Measurements from ENCODE around the gene OR2F1.

Gene OR2F1, protein sequence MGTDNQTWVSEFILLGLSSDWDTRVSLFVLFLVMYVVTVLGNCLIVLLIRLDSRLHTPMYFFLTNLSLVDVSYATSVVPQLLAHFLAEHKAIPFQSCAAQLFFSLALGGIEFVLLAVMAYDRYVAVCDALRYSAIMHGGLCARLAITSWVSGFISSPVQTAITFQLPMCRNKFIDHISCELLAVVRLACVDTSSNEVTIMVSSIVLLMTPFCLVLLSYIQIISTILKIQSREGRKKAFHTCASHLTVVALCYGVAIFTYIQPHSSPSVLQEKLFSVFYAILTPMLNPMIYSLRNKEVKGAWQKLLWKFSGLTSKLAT

DNA sequence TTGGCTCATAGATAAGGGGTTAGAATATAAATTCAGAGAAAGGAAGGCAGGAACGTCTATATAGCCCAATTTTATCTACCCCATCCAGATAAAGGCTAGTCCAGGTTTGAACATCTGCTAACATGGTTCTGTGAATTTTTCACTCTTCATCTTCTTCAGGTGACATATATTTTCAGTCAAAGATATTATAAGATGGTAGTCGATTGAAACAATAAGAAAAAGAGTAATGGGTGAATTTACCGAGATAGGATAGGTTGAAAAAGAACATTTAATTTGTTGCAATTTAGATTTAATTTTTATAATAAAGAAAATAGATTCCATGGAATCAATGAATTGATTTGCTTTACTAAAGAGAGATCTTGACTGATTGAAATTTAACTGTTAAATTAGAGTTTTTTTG, at the start of gene OR2F1:
Gene OR2F1 (plus strand): TSS at position 301 of the 400 bp plus-strand sequence. CDS start 5,127 bp downstream, outside the sequence.
- no peak for DNase-seq

DNA sequence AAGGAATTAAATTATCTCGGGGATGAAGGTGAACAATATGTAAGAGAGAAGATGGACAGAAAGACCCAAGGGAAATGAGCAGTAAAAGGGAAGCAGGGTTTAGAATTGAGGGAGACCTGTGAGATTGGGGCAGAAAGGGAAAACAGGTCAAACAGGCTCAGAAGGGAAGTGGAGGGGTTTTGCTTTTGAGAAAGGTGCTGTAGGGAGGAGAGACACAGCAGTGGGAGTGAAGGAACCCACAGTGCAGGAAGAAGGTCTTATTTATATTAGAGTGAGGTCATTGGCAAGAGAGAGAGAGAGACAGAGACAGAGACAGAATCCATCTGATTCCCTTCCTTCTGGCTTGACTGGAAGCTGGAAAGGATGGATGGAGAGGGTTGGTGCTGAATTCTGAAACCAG, 49.1 kb upstream of the OR2F1 start:
- no peak for DNase-seq

DNA sequence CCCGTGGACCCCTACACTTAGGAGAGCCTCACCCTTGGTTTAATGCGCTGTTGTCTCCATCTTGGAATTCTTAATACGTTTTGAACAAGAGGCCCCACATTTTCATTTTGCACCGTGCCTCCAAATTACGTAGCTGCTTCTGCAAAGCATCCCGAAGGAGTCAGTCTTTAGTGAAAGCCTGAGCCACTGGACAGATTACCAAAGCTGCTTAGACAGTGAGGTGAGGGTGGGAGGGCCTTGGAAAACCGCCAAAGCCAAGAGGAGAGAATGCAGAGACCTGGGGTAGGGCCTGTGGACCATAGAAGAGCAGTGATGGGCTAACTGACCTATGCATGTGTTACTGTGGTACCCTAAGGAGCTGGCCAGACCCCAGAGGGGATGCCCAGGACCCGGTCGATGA, 48.5 kb upstream of the OR2F1 start:
- no peak for DNase-seq

DNA sequence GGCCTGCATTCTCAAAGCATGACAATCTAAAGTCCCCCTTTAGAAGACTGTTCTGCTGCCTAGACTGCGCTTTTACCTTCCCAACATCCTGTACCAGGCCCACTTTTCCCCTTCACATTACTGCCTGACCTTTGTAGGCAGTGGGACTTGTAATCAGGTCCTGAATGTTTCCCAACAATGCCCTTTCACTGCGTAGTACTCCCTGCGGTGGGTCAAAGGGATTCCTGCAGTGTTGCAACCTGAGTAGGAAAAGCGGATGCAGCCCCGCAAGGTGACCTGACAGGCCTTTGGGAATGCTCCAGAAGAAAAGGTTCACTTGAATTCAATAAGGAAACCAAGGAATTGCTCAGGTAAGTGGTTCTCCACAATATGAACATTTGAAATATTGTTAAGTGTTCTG, 47.7 kb upstream of the OR2F1 start:
- DNase-seq = no peak

DNA sequence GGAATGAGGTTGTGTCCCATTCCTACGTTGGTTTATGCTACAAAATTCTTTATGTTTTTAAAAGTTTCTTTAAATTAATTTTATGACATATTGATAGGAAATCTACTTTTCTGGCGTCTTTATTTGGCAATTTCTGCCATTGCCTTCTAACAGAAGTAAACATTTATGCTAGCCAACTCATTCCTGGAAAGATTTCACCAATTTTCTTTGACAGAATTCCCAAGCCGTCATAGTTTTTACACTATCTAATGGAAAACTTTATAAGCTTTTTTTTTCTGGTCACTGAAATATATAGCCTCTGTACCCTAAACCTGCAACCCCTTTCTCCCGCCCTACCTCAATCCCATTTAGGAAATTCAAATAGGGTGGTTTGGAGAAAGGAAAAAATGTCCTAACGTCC, 46.5 kb upstream of the OR2F1 start:
- no peak for DNase-seq

DNA sequence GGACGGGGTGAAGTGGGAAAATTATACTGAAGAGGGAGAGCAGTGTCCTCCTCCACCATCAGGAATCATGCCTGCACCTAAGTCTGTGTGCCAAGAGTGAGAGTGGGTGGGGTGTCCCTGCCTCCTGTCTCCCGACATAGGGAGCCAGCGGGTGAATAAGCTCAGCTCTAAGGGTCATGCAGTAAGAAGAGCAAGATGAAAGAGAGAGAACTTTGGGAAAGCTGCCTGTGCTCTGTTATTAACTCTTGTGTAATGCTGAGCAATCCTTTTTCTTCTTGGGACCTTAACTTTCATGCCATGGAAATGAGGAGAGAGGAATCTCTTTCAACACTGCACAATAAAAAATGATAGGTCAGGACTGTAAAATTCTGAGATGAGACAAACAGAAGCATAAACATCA, 44.8 kb upstream of the OR2F1 start:
- no peak for DNase-seq

DNA sequence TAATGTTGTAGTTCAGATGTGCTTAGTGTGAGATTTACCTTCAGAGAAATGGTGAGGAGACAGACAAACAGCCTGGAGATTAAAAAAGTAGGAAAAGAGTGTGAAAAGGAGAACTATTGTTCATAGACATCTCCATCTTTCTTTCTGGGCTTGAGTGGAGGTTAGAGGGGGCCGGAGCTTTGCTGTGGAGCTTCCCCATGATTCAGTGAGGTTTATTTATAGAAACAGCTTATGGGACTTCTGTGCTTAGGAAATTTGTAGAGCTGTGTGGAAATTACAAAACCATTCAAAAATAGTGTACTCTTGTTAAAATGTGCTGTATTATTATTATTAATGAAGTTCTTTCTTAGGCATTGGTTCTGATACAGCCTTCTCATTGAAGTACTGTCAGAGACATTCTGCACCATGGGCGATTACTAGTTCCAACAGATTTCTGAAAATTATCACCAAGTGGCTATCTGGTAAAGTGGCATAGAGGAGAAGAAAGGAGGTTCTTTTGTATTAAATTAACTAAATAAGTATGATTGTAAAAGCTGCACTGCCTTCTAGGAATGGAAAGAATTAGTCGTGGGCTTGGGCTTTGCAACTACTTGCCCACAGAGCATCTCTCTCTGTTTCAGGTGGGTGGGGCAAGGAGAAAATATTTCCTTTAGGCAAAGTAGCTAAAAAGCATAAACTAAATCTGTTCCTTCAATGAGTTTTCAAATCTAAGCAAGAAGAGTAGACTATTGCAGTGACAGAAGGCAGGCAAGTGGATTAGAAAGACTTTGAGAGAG, 44.0 kb upstream of the OR2F1 start:
- no peak for DNase-seq

DNA sequence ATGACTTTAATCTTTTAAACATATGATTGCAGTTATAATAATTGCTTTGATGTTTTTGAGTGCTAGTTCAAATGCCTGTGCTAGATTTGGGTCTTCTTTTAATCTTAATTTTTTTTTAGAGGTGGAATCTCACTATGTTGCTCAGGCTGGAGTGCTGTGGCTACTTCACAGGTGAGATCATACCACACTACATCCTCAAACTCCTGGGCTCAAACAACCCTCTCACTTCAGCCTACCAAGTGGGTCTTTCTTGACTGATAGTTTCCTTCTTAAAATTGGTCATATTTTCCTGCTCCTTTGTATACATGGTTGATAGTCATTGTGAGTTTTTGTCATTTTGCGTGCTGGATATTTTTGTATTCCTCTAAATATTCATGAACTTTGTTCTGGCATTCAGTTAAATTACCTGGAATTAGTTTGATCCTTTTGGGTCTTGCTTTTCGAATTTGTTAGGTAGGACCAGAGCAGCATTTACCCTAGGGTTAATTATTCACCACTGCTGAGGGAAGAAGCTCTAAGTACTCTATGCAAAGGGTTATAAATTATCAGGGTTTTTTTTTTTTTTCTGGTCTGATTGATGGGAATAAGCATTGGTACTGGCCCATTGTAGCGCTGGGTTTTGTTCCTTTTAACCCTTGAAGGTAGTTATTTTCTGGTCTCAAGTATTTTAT, 40.6 kb upstream of the OR2F1 start:
- DNase-seq = no peak

DNA sequence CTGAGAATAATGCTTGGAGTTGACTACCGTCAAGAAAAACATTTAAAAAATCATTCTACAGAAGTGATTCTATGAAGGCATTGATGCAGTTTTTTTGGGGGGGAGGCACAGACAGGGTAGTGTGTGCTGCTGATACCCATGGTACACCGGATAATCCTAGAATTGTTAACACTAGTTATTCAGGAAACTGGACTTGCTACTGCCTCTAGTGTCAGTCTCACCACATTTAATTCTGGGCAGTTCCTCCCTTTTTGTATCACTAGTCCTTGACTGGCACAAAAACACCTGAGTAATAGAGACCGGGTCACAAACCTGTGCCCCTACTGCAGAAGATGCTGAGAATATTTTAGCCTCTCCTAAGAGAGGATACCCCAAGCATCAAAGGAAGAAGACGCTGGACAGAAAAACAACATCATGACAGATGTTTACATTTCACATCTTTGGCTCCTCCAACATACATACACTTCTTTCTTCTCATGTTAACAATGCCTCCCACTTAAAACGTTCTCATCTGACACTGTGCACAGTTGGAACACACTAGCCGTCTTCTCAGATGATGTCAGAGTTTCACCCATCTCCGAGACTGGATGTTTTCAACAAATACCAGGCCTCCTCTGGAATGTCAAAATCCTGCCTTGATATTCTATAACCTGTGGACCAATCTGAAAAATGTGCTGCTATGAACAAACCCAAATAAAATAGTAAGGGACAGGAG, 39.5 kb upstream of the OR2F1 start:
- DNase-seq = no peak

DNA sequence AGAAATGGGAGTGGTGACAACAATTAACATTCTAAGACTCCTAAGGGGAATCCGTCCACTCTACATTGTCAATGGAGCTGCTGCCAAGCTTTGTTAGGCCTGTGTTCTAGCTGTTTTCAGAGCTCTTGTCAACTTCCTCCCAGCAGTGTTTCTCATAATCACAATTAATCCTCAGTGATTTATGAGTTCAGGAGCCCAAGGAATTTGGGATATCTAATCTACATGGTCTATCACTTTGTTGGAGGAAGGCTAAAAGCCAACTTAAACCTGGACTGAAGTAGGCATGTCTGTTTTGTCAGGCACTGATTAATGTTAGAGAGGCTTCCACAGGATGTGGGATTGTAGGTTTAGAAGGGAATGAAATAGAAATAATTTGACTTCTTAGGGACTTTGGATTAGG, 29.8 kb upstream of the OR2F1 start:
- DNase-seq = no peak

DNA sequence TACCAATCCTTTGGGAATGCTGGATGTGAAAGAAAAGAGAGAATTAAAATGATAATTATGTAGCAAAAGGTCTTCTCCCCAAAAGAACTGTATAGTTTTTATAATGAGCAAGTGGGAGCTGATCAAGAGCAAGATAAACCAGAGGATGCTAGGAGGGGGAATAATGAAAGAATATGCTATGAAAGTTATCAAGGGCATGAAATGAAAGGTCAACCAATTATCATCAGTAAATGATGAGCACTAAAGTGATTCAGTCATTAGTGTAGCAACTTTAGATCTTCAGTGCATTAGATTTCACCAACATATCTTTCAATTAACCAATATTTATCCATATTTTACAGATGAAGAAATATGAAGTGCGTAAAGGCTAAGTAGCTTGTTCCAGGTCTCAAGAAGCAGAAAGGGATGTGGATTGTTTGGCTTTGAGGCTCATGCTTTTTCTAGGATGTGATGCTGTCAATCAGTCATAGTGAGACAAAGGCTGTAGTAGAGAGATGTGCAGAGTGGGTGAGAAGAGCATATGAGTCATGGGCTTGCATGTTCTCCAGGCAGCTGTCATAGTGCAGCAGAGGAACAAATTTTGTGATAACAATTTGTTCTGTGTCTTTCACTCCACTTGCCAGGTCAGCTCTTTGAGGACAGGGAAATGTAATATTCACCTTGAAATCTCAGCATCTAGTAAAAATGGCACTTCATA, 25.3 kb upstream of the OR2F1 start:
- no peak for DNase-seq

DNA sequence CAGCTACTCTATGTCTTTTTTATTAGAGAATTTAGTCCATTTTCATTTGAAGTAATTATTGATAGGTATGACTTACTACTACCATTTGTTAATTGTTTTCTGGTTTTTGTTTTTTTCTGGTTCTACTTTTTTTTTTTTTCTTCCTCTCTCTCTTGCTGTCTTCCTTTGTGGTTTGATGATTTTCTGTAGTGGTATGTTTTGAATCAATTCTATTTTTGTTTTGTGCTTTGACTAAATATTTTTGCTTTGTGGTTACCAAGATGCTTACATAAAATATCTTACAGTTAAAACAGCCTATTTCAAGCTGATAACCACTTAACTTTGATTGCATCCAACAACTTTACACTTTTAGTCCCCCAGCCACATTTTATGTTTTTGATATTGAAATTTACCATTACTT, 22.9 kb upstream of the OR2F1 start:
- no peak for DNase-seq

DNA sequence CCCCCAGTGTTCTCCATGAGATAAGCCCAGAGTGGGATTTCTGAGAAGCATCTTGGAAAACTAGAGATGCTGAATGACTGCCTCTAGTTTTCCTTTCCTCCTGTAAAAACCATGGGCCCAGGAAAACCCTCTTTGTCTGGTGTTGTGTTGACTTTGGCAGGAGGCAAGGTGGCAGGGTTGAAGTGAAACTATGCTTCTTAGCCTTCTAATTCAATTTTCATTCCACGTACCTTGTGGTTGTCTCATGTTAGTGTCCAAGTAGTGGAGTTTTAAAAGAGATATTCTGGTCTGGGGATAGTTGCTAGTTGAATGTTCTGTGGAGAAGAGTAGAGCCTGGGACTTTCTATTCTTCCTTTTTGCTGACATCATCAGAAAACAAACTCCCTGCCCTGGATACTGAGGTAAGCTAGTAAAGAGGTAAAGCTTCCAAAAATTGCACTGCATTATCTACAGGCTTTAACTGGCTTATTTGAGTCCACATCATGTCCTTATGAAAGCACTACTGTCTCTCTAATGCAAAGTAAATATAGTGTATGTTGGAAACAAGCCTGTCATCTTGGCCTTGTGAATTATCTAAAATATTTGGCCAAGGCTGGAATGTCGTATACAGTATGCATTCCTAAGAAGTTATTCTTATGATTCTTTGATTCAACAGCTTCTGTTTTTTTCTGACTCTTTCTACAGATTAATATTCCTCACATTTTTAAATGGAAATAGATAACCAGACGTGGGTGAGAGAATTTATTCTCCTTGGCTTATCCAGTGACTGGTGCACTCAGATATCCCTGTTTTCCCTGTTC, 19.9 kb upstream of the OR2F1 start, which contains the start of gene OR2F2:
Gene OR2F2 (plus strand): TSS at position 708 of the 800 bp plus-strand sequence. CDS start 0 bp downstream, at position 708.
- no peak for DNase-seq

DNA sequence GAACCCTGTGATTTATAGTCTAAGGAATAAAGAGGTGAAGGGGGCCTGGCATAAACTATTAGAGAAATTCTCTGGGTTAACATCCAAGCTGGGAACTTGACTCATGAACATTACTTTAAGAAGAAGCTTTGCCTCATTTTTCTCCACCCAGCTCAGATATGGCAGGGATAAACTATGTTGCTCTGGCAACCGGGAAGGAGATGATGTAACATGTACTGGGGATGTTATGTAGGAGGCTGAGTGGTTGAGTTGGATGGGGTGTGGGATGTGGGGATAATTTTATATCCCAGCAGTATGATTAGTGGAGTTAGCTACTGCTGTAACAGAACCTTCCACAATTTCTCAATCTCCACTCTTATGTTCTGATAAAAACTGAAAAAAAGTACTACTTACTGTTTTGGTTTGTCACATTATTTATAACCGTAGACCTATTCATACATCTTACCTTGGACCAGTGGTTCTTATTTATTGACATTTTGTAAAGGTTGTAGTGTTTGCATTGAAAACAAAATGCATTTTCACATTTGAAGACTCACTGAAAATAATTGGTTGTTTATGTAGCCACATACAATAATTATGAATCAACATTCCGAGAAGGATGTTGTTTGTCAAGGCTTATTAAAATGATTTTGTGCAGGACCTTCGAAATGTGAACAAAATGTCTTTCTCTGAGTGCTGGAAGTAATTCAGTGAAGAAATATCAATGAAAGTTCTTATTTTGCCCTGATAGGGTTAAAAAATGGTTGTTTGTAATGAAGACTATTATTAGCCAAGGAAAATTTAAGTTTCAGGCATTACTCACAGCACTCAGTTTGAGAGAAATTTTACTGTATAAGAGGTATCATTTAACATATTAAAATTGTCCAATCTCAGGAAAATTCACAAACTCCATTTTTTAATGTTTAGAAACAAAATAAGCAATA, 18.3 kb upstream of the OR2F1 start:
- no peak for DNase-seq

DNA sequence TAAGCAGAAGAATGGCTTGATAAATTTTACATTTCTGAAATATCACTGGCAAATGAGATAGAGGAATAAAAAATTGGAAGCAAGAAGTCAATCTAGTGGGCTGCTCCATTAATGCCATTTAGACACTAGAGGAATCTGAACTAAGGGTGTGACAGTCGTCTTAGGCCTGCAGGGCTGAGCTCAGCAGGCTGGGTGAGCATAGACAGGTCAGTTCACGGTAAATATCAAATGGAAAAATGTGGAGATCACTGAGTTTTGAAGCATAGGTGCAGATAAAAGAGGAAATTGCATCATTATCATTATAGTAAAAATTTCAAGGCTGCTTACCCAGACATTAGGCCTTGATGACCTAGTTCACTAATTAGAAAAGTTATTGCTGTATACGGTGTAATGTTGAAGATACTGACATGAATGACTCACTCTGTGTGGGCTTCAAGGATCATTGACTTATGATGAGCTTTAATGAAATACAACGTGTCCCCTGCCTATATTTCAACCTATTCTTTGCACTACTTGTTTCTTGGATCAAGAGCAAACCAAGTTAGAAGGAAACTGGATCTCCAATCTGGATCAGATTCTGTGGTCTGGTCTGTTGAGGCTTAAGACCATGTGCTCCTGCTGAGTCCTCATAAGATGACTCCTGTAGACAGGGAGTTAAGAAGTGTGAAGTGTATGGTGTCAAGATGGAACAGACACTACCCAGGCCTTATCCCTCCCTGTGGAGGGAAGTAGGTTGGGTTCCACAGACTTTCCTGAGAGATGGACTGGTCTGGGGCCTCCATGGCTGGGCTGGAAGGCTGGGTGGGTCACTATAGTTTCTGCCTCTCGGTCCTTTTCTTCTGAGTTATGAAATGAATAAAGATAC, 16.0 kb upstream of the OR2F1 start:
- DNase-seq = no peak

DNA sequence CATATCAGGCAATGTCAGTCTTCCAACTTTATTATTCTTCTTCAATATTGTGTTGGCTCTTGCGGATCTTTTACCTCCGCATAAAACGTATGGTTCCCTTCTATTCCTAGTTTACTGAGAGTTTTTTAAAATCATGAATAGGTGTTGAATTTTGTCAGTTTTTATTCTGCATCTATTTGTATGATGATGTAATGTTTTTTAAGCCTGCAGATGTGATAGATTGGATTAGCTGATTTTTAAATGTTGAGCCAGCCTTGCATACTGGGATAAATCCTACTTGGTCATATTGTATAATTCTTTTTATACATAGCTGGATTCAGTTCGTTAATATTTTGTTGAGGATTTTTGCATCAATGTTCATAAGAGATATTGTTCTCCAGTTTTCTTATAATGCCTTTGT, 9.2 kb upstream of the OR2F1 start:
- no peak for DNase-seq

DNA sequence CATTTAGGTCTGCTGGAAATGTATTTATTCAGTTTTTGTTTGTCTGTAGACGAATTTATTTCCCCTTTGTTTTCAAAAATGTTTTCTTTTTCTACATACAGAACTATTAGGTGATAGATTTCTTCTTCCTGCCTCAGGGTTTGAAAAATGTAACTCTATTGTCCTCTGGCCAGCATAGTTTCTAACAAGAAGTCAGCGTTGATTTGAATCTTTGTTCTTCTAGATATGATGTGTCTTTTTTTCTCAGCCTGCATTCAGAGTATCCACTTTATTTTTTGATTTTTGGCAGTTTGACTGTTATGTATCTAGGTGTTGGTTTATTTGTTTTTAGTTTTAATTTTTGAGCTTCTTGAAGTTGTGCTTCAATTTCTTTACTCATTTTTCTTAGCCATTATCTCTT, 7.5 kb upstream of the OR2F1 start:
- DNase-seq = no peak

DNA sequence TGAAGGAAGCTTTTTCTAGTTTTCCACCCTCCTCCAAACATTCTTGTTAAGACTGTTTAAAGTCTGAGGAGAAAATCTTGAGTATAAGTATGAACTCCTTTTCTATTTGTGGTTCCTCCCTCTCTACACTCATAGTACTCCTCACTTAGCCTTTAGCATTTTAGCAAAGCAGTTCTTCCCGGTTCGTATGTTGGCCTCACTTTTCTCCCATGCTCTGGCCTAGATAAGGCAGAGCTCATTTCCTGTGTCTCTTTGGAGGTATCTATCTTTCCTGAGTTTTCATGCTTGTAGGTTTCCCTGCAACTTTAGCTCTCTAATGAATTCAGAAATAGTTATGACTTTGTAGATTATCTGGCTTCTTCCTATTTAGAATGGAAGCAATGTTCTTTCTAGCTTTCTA, 5.9 kb upstream of the OR2F1 start:
- no peak for DNase-seq

DNA sequence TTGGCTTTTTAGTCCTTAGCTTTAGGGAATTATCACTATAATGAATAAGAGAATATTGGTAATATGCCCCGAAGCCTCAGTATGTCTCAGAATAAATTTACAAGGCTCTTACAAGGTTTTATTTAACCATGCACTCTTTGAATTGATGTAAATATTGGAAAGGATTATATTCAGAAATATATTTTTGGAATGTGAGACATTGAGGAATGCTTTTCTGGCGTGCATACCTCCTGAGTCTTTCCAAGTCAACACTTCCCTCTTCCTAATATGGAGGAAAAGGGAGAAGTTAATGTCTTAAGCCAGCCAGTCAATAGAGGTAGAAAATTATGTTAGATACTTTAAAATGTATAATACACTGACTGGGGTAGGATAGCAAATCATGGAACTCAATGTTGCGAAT, 1.2 kb upstream of the OR2F1 start:
- no peak for DNase-seq

DNA sequence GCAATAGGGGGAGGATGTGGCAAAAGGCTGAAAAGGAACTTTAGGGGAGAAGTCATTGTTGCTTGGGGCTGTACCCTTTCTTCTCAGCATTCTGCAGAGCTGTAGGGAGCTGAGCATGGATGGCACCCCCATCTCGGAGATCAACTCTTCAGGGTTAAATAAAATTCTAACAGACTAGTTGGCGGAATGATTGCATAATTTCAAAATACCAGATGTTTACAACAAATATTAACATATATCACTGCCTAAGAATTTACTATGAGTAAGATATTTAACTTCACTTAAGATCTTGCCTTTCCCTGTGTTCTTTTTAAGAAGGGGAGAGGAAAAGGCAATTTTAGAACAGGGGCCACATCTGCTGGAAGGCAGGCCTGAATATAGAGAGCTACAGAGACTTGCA, 509 bp upstream of the OR2F1 start:
- DNase-seq = no peak
